Mesenchymal stem cell (in vitro differentiated cells and primary cell): ENCODE measurements around the gene WNT4. TPM values are rescaled to one million over a fixed set of nuclear protein-coding genes. Genes with fewer than 3 reads are reported as not detected.

ENCODE experiments used
- DNase-seq: peaks from one replicate; pipeline ENCODE4 v3.0.0-alpha.2; 2013
- H2AFZ ChIP-seq: one replicate; pipeline ENCODE4 v1.6.1; 2013; ENCODE audit warnings: low read depth, mild to moderate bottlenecking, control low read depth, inconsistent platforms, low read length, moderate library complexity
- H2AK5ac ChIP-seq: 2 replicates; pipeline ENCODE4 v1.6.1; 2013; ENCODE audit warnings: low read length, moderate library complexity, mild to moderate bottlenecking, inconsistent platforms; ENCODE audit not compliant: severe bottlenecking
- H2BK120ac ChIP-seq: one replicate; pipeline ENCODE4 v1.6.1; 2013; ENCODE audit warnings: low read depth, mild to moderate bottlenecking, inconsistent platforms, low read length, moderate library complexity
- H2BK12ac ChIP-seq, 2 experiments: one replicate each; pipeline ENCODE4 v1.6.1; 2013; ENCODE audit warnings: inconsistent platforms in 2 of 2, low read length in 2 of 2, mild to moderate bottlenecking in 2 of 2, moderate library complexity in 2 of 2, control low read depth in 1 of 2
- H2BK15ac ChIP-seq: one replicate; pipeline ENCODE4 v1.6.1; 2013; ENCODE audit warnings: mild to moderate bottlenecking, low read depth, inconsistent platforms; ENCODE audit not compliant: poor library complexity, severe bottlenecking
- H2BK5ac ChIP-seq: 2 replicates; pipeline ENCODE4 v1.6.1; 2013; ENCODE audit warnings: low read depth, mild to moderate bottlenecking, low read length, control low read depth, inconsistent platforms; ENCODE audit not compliant: poor library complexity, severe bottlenecking
- H3K14ac ChIP-seq, 2 experiments: one replicate each; pipeline ENCODE4 v1.6.1; 2013; ENCODE audit warnings: inconsistent platforms in 2 of 2, low read length in 2 of 2, control low read depth in 1 of 2, mild to moderate bottlenecking in 1 of 2, moderate library complexity in 1 of 2
- H3K18ac ChIP-seq, 2 experiments: one replicate each; pipeline ENCODE4 v1.6.1; 2013; ENCODE audit warnings: inconsistent platforms in 2 of 2, low read length in 2 of 2, control low read depth in 1 of 2, low read depth in 1 of 2, mild to moderate bottlenecking in 1 of 2
- H3K23ac ChIP-seq, 2 experiments: one replicate each; pipeline ENCODE4 v1.6.1; 2013; ENCODE audit warnings: inconsistent platforms in 2 of 2, low read length in 2 of 2, mild to moderate bottlenecking in 2 of 2, moderate library complexity in 2 of 2, control low read depth in 1 of 2
- H3K27ac ChIP-seq: 2 replicates; pipeline ENCODE4 v1.5.1; 2013; ENCODE audit warnings: mild to moderate bottlenecking, moderate library complexity, low read length, control low read depth, inconsistent platforms; ENCODE audit not compliant: poor library complexity, severe bottlenecking
- H3K27me3 ChIP-seq, 2 experiments: 2 replicates each; pipeline versions ENCODE4 v1.6.1 to v1.7.0; 2013; ENCODE audit warnings: low read length in 2 of 2, mild to moderate bottlenecking in 2 of 2, moderate library complexity in 2 of 2, control low read depth in 1 of 2, inconsistent platforms in 1 of 2; ENCODE audit not compliant: control insufficient read depth in 1 of 2, insufficient read depth in 1 of 2
- H3K36me3 ChIP-seq, 2 experiments: 2 replicates each; pipeline versions ENCODE4 v1.6.1 to v1.7.0; 2013; ENCODE audit warnings: low read length in 2 of 2, control low read depth in 1 of 2, inconsistent platforms in 1 of 2, low read depth in 1 of 2, mild to moderate bottlenecking in 1 of 2; ENCODE audit not compliant: insufficient read depth in 2 of 2, control insufficient read depth in 1 of 2
- H3K4ac ChIP-seq, 2 experiments: one replicate each; pipeline ENCODE4 v1.6.1; 2013; ENCODE audit warnings: inconsistent platforms in 2 of 2, low read length in 2 of 2, mild to moderate bottlenecking in 2 of 2, moderate library complexity in 2 of 2, control low read depth in 1 of 2, low read depth in 1 of 2
- H3K4me1 ChIP-seq: 2 replicates; pipeline ENCODE4 v1.6.1; 2013; ENCODE audit warnings: low read depth, low read length, control low read depth; ENCODE audit not compliant: control insufficient read depth, insufficient read depth
- H3K4me2 ChIP-seq: 2 replicates; pipeline ENCODE4 v1.6.1; 2013; ENCODE audit warnings: low read length, mild to moderate bottlenecking, inconsistent platforms; ENCODE audit not compliant: poor library complexity, severe bottlenecking
- H3K4me3 ChIP-seq, 2 experiments: 2 replicates each; pipeline versions ENCODE4 v1.5.1 to v1.7.0; 2013; ENCODE audit warnings: low read length in 2 of 2, mild to moderate bottlenecking in 2 of 2, control low read depth in 1 of 2, low read depth in 1 of 2; ENCODE audit not compliant: insufficient read depth in 1 of 2
- H3K79me1 ChIP-seq: replicated peaks from 2 replicates; pipeline ENCODE4 v1.6.1; 2013; ENCODE audit warnings: mild to moderate bottlenecking, control low read depth, low read length, inconsistent platforms; ENCODE audit not compliant: poor library complexity, severe bottlenecking
- H3K9ac ChIP-seq: 2 replicates; pipeline ENCODE4 v1.7.0; 2013; ENCODE audit warnings: mild to moderate bottlenecking, low read length, moderate library complexity
- H3K9me3 ChIP-seq: 2 replicates; pipeline ENCODE4 v1.7.0; 2013; ENCODE audit warnings: mild to moderate bottlenecking, low read length; ENCODE audit not compliant: control insufficient read depth
- H4K8ac ChIP-seq: one replicate; pipeline ENCODE4 v1.6.1; 2013; ENCODE audit warnings: inconsistent platforms, mild to moderate bottlenecking, low read length, moderate library complexity
- H4K91ac ChIP-seq: one replicate; pipeline ENCODE4 v1.6.1; 2013; ENCODE audit warnings: mild to moderate bottlenecking, low read length, inconsistent platforms
- WGBS: methylation state at CpG from one replicate; pipeline ENCODE4 v1.1.7; 2013; ENCODE audit warnings: mixed read lengths; 5-methylcytosine and 5-hydroxymethylcytosine counted together
- polyA plus RNA-seq, 2 experiments: library from polyadenylated mRNA; stranded (reverse); fragments of 200-250 nt; gene quantifications; one replicate each; pipeline ENCODE4 v1.2.3, GENCODE V29; 2013

WNT4 gene
- 2.9 TPM for polyA plus RNA-seq (2013, experiment 1 of 2)
- polyA plus RNA-seq (2013, experiment 2 of 2), result 3.2 TPM

GRCh38 chr1:22143065-22144033 lies at the start of gene WNT4:
Gene WNT4 (minus strand): TSS chr1:22143097. CDS start chr1:22142922, 175 bp downstream.
- DNase-seq, result no peak
- Histone ChIP-seq H2BK120ac (no peak within 1 kb of the TSS), H3K9ac (no peak within 1 kb of the TSS)

GRCh38 chr1:22190731-22191130 lies 47.8 kb upstream of the WNT4 start:
- Histone ChIP-seq H3K4me2 (no peak overlapping the region), H3K27me3 (peaks cover 42 to 68% of the 10 kb centered on the region in 2 experiments), H3K79me1 (no peaks in the 10 kb centered on the region), H2BK12ac (no peak overlapping the region), H3K36me3 (no peaks in the 10 kb centered on the region), H3K27ac (no peak overlapping the region), H2AK5ac (no peak overlapping the region), H3K4me1 (no peaks in the 10 kb centered on the region), H3K18ac (no peak overlapping the region), H3K4me3 (no peak overlapping the region), H3K9me3 (no peaks in the 10 kb centered on the region), H2AFZ (no peak overlapping the region), H3K9ac (no peak overlapping the region), H3K14ac (no peak overlapping the region), H4K8ac (no peak overlapping the region), H2BK120ac (no peak overlapping the region), H4K91ac (no peak overlapping the region), H2BK15ac (no peak overlapping the region), H3K4ac (no peak overlapping the region), H3K23ac (no peak overlapping the region), H2BK5ac (no peak overlapping the region)
- no peak for DNase-seq
- 93% methylated on average over 3 of the region's 3 CpGs for WGBS

More at GRCh38 chr1:22143065-22144033, at the start of gene WNT4:
- peaks cover 18% of the 10 kb centered on the region for H3K4me1 ChIP-seq
- H3K14ac ChIP-seq, result no peak within 1 kb of the TSS
- no peak within 1 kb of the TSS for H3K27ac ChIP-seq
- H4K8ac ChIP-seq, result no peak within 1 kb of the TSS
- no peak within 1 kb of the TSS for H3K23ac ChIP-seq
- no peak within 1 kb of the TSS for H2AFZ ChIP-seq
- H3K4me2 ChIP-seq, result peak within 1 kb of the TSS; percentile 94
- 19% methylated on average over 22 of the region's 106 CpGs for WGBS
- H3K9me3 ChIP-seq, result no peaks in the 10 kb centered on the region
- no peak within 1 kb of the TSS for H2BK5ac ChIP-seq
- no peak within 1 kb of the TSS for H3K18ac ChIP-seq
- H2AK5ac ChIP-seq, result no peak within 1 kb of the TSS
- no peak within 1 kb of the TSS for H3K4ac ChIP-seq
- no peaks in the 10 kb centered on the region for H3K36me3 ChIP-seq
- peak within 1 kb of the TSS; percentile 37 to 51 for H3K4me3 ChIP-seq
- H4K91ac ChIP-seq, result no peak within 1 kb of the TSS
- no peak within 1 kb of the TSS for H2BK15ac ChIP-seq
- peaks cover 81 to 85% of the 10 kb centered on the region in 2 experiments for H3K27me3 ChIP-seq
- H2BK12ac ChIP-seq, result no peak within 1 kb of the TSS
- H3K79me1 ChIP-seq, result no peaks in the 10 kb centered on the region

- no peak overlapping the region for H3K23ac ChIP-seq
- no peak overlapping the region for H3K14ac ChIP-seq
- no peak overlapping the region for H2AFZ ChIP-seq
- no peak overlapping the region for H3K27ac ChIP-seq
- no peak overlapping the region for H3K4ac ChIP-seq
- no peak overlapping the region for H3K4me2 ChIP-seq
- H3K36me3 ChIP-seq, result no peaks in the 10 kb centered on the region
- no peak overlapping the region for H2AK5ac ChIP-seq
- no peak overlapping the region for H2BK15ac ChIP-seq
- no peak overlapping the region for H4K8ac ChIP-seq
- H3K79me1 ChIP-seq, result no peaks in the 10 kb centered on the region
- no peak overlapping the region for H3K9ac ChIP-seq
- H4K91ac ChIP-seq, result no peak overlapping the region
- no peaks in the 10 kb centered on the region for H3K9me3 ChIP-seq
- no peak overlapping the region for H3K4me3 ChIP-seq
- H2BK12ac ChIP-seq, result no peak overlapping the region
- no peak for DNase-seq
- H3K27me3 ChIP-seq, result peaks cover 47 to 73% of the 10 kb centered on the region in 2 experiments
- H2BK5ac ChIP-seq, result no peak overlapping the region
- peaks cover 2% of the 10 kb centered on the region for H3K4me1 ChIP-seq
- 95% methylated on average over 5 of the region's 6 CpGs for WGBS
- H3K18ac ChIP-seq, result no peak overlapping the region
- no peak overlapping the region for H2BK120ac ChIP-seq
These were observed 47.4 kb upstream of the WNT4 start for GRCh38 chr1:22190251-22190650.

- peaks cover 54 to 79% of the 10 kb centered on the region in 2 experiments for H3K27me3 ChIP-seq
- H3K4me2 ChIP-seq, result no peak overlapping the region
- no peaks in the 10 kb centered on the region for H3K79me1 ChIP-seq
- no peak overlapping the region for H2BK15ac ChIP-seq
- H3K9ac ChIP-seq, result no peak overlapping the region
- 78% methylated on average over 4 of the region's 4 CpGs for WGBS
- H3K9me3 ChIP-seq, result no peaks in the 10 kb centered on the region
- no peak overlapping the region for H3K14ac ChIP-seq
- H3K4me3 ChIP-seq, result no peak overlapping the region
- no peak overlapping the region for H2BK5ac ChIP-seq
- H3K4me1 ChIP-seq, result peaks cover 2% of the 10 kb centered on the region
- no peak overlapping the region for H3K27ac ChIP-seq
- H4K8ac ChIP-seq, result no peak overlapping the region
- no peak overlapping the region for H3K4ac ChIP-seq
- H2AFZ ChIP-seq, result no peak overlapping the region
- H3K36me3 ChIP-seq, result no peaks in the 10 kb centered on the region
- no peak overlapping the region for H4K91ac ChIP-seq
- H3K23ac ChIP-seq, result no peak overlapping the region
- no peak overlapping the region for H2BK120ac ChIP-seq
- DNase-seq, result no peak
- H2BK12ac ChIP-seq, result no peak overlapping the region
- H3K18ac ChIP-seq, result no peak overlapping the region
- no peak overlapping the region for H2AK5ac ChIP-seq
These were observed 46.7 kb upstream of the WNT4 start for GRCh38 chr1:22189619-22190018.
